HEK293 (cell line): ENCODE results near the gene FALEC.

Experiments
- CTCF ChIA-PET: fragments of 350-600 bp; formaldehyde crosslinking; extraction: SDS; loops from one replicate; lab custom pipeline; 2021; ENCODE audit warnings: antibody characterized with exemption; lab: Yijun Ruan, JAX
- POLR2A ChIA-PET: fragments of 300-600 bp; formaldehyde crosslinking; extraction: SDS; loops from one replicate; lab custom pipeline; 2020; ENCODE audit warnings: antibody characterized with exemption, inconsistent platforms; lab: Yijun Ruan, JAX
- H3K27ac ChIP-seq: fragments of 200-500 bp; sonication (Bioruptor generic); 2 replicates; pipeline ENCODE4 v1.5.1; 2014; ENCODE audit warnings: low read depth, low read length, control low read depth, inconsistent platforms; ENCODE audit errors: extremely low read depth
- H3K36me3 ChIP-seq, 2 experiments: fragments of 200-500 bp in 1 of 2; sonication (Bioruptor generic) in 1 of 2; 1 replicate in 1 of 2; 2 replicates in 1 of 2; pipeline ENCODE4 v1.5.1; 2014 to 2017; ENCODE audit warnings: inconsistent platforms in 2 of 2, low read length in 2 of 2; ENCODE audit not compliant: control insufficient read depth in 2 of 2, insufficient read depth in 1 of 2
- H3K4me1 ChIP-seq: fragments of 200-500 bp; sonication (Bioruptor generic); 2 replicates; pipeline ENCODE4 v1.5.1; 2014; ENCODE audit warnings: mild to moderate bottlenecking, low read length, inconsistent platforms; ENCODE audit not compliant: control insufficient read depth, insufficient read depth
- H3K4me3 ChIP-seq: 2 replicates; pipeline ENCODE4 v1.5.1; 2011; ENCODE audit warnings: low read depth, mild to moderate bottlenecking, control low read depth, low read length, moderate library complexity
- H3K9me3 ChIP-seq: fragments of 200-500 bp; sonication (Bioruptor generic); 2 replicates; pipeline ENCODE4 v1.5.1; 2014; ENCODE audit warnings: low read depth, low read length, inconsistent platforms; ENCODE audit not compliant: control insufficient read depth, insufficient read depth
- PRDM1 ChIP-seq: fragments of 450-650 bp; formaldehyde crosslinking; IDR thresholded peaks from 2 replicates; pipeline ENCODE4; 2016; ENCODE audit warnings: missing biosample characterization, missing genetic modification characterization
- SP7 ChIP-seq: fragments of 450-650 bp; formaldehyde crosslinking; IDR thresholded peaks from 2 replicates; pipeline ENCODE4 v1.5.1; 2016; ENCODE audit warnings: missing biosample characterization, missing genetic modification characterization
- ZBTB8A ChIP-seq: fragments of 450-650 bp; formaldehyde crosslinking; IDR thresholded peaks from 2 replicates; pipeline ENCODE4 v1.5.1; 2016; ENCODE audit warnings: missing biosample characterization, missing genetic modification characterization
- ZEB2 ChIP-seq: fragments of 450-650 bp; formaldehyde crosslinking; IDR thresholded peaks from 2 replicates; pipeline ENCODE4 v1.5.1; 2016; ENCODE audit warnings: missing biosample characterization, missing genetic modification characterization
- ZNF10 ChIP-seq: fragments of 450-650 bp; formaldehyde crosslinking; IDR thresholded peaks from 2 replicates; pipeline ENCODE4 v1.5.1; 2017; ENCODE audit warnings: missing biosample characterization, missing genetic modification characterization
- ZNF132 ChIP-seq: fragments of 450-650 bp; formaldehyde crosslinking; IDR thresholded peaks from 2 replicates; pipeline ENCODE4 v1.5.1; 2017; ENCODE audit warnings: missing biosample characterization, missing genetic modification characterization, borderline replicate concordance
- ZNF146 ChIP-seq: fragments of 450-650 bp; formaldehyde crosslinking; IDR thresholded peaks from 2 replicates; pipeline ENCODE4 v1.5.1; 2016; ENCODE audit warnings: missing biosample characterization, missing genetic modification characterization
- ZNF302 ChIP-seq: fragments of 450-650 bp; formaldehyde crosslinking; IDR thresholded peaks from 2 replicates; pipeline ENCODE4 v1.5.1; 2016; ENCODE audit warnings: missing biosample characterization, missing genetic modification characterization, low read depth
- ZNF311 ChIP-seq: fragments of 450-650 bp; formaldehyde crosslinking; IDR thresholded peaks from 2 replicates; pipeline ENCODE4 v1.5.1; 2017; ENCODE audit warnings: missing biosample characterization, missing genetic modification characterization, borderline replicate concordance
- ZNF324 ChIP-seq: fragments of 450-650 bp; formaldehyde crosslinking; IDR thresholded peaks from 2 replicates; pipeline ENCODE4 v1.5.1; 2016; ENCODE audit warnings: missing biosample characterization, missing genetic modification characterization
- ZNF423 ChIP-seq: fragments of 450-650 bp; formaldehyde crosslinking; IDR thresholded peaks from 2 replicates; pipeline ENCODE4 v1.5.1; 2016; ENCODE audit warnings: missing biosample characterization, missing genetic modification characterization
- ZNF529 ChIP-seq: fragments of 450-650 bp; formaldehyde crosslinking; IDR thresholded peaks from 2 replicates; pipeline ENCODE4 v1.5.1; 2017; ENCODE audit warnings: missing genetic modification characterization, missing biosample characterization; ENCODE audit not compliant: insufficient replicate concordance
- ZNF792 ChIP-seq: fragments of 450-650 bp; formaldehyde crosslinking; IDR thresholded peaks from 2 replicates; pipeline ENCODE4 v1.5.1; 2016; ENCODE audit warnings: missing biosample characterization, missing genetic modification characterization
- TF ChIP-seq, protein P1 (sequence below): fragments of 450-650 bp; formaldehyde crosslinking; conservative IDR thresholded peaks from 2 replicates; pipeline ENCODE4 v1.5.1; 2016; ENCODE audit warnings: low read depth, missing biosample characterization, missing genetic modification characterization
- TF ChIP-seq, protein P2 (sequence below): fragments of 450-650 bp; formaldehyde crosslinking; IDR thresholded peaks from 2 replicates; pipeline ENCODE4 v1.5.1; 2016; ENCODE audit warnings: missing biosample characterization, missing genetic modification characterization
- TF ChIP-seq, protein P3 (sequence below): fragments of 450-650 bp; formaldehyde crosslinking; IDR thresholded peaks from 2 replicates; pipeline ENCODE4 v1.5.1; 2016; ENCODE audit warnings: missing biosample characterization, missing genetic modification characterization, borderline replicate concordance
- TF ChIP-seq, protein P4 (sequence below): fragments of 450-650 bp; formaldehyde crosslinking; IDR thresholded peaks from 2 replicates; pipeline ENCODE4 v1.5.1; 2016; ENCODE audit warnings: missing biosample characterization, missing genetic modification characterization

FALEC gene

DNA sequence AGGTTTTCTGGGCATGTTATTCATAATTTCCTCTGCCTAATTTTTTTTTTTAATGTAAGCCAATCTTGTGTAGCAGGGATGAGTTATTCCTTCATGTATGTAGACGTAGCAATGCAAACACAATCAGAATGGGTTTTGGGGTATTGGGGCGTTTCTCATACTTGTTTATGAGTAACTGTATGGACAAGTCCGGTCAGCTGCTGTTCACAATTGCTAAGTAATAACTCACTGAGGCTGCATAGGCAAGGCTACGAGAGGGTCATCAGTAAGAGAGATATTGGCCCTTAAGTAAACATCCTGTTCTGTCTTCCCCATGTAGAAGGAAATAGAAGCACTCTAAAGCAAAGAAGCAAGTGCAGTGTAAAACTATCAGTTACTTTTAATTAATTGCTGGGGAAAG lies 37.8 kb upstream of the FALEC start (continued):
- TF ChIP-seq, protein P1, sequence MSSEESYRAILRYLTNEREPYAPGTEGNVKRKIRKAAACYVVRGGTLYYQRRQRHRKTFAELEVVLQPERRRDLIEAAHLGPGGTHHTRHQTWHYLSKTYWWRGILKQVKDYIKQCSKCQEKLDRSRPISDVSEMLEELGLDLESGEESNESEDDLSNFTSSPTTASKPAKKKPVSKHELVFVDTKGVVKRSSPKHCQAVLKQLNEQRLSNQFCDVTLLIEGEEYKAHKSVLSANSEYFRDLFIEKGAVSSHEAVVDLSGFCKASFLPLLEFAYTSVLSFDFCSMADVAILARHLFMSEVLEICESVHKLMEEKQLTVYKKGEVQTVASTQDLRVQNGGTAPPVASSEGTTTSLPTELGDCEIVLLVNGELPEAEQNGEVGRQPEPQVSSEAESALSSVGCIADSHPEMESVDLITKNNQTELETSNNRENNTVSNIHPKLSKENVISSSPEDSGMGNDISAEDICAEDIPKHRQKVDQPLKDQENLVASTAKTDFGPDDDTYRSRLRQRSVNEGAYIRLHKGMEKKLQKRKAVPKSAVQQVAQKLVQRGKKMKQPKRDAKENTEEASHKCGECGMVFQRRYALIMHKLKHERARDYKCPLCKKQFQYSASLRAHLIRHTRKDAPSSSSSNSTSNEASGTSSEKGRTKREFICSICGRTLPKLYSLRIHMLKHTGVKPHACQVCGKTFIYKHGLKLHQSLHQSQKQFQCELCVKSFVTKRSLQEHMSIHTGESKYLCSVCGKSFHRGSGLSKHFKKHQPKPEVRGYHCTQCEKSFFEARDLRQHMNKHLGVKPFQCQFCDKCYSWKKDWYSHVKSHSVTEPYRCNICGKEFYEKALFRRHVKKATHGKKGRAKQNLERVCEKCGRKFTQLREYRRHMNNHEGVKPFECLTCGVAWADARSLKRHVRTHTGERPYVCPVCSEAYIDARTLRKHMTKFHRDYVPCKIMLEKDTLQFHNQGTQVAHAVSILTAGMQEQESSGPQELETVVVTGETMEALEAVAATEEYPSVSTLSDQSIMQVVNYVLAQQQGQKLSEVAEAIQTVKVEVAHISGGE, result no peak
- TF ChIP-seq ZBTB8A (tag by site-specific recombination) (no peak), ZEB2 (no peak), ZNF302 (tag by site-specific recombination) (no peak), ZNF423 (tag by site-specific recombination) (no peak), ZNF10 (tag by site-specific recombination) (no peak), SP7 (tag by site-specific recombination) (no peak), ZNF146 (tag by site-specific recombination) (no peak), ZNF132 (tag by site-specific recombination) (no peak), PRDM1 (no peak)
- TF ChIP-seq, protein P2, sequence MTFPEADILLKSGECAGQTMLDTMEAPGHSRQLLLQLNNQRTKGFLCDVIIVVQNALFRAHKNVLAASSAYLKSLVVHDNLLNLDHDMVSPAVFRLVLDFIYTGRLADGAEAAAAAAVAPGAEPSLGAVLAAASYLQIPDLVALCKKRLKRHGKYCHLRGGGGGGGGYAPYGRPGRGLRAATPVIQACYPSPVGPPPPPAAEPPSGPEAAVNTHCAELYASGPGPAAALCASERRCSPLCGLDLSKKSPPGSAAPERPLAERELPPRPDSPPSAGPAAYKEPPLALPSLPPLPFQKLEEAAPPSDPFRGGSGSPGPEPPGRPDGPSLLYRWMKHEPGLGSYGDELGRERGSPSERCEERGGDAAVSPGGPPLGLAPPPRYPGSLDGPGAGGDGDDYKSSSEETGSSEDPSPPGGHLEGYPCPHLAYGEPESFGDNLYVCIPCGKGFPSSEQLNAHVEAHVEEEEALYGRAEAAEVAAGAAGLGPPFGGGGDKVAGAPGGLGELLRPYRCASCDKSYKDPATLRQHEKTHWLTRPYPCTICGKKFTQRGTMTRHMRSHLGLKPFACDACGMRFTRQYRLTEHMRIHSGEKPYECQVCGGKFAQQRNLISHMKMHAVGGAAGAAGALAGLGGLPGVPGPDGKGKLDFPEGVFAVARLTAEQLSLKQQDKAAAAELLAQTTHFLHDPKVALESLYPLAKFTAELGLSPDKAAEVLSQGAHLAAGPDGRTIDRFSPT (tag by site-specific recombination), result no peak
- TF ChIP-seq, protein P3, sequence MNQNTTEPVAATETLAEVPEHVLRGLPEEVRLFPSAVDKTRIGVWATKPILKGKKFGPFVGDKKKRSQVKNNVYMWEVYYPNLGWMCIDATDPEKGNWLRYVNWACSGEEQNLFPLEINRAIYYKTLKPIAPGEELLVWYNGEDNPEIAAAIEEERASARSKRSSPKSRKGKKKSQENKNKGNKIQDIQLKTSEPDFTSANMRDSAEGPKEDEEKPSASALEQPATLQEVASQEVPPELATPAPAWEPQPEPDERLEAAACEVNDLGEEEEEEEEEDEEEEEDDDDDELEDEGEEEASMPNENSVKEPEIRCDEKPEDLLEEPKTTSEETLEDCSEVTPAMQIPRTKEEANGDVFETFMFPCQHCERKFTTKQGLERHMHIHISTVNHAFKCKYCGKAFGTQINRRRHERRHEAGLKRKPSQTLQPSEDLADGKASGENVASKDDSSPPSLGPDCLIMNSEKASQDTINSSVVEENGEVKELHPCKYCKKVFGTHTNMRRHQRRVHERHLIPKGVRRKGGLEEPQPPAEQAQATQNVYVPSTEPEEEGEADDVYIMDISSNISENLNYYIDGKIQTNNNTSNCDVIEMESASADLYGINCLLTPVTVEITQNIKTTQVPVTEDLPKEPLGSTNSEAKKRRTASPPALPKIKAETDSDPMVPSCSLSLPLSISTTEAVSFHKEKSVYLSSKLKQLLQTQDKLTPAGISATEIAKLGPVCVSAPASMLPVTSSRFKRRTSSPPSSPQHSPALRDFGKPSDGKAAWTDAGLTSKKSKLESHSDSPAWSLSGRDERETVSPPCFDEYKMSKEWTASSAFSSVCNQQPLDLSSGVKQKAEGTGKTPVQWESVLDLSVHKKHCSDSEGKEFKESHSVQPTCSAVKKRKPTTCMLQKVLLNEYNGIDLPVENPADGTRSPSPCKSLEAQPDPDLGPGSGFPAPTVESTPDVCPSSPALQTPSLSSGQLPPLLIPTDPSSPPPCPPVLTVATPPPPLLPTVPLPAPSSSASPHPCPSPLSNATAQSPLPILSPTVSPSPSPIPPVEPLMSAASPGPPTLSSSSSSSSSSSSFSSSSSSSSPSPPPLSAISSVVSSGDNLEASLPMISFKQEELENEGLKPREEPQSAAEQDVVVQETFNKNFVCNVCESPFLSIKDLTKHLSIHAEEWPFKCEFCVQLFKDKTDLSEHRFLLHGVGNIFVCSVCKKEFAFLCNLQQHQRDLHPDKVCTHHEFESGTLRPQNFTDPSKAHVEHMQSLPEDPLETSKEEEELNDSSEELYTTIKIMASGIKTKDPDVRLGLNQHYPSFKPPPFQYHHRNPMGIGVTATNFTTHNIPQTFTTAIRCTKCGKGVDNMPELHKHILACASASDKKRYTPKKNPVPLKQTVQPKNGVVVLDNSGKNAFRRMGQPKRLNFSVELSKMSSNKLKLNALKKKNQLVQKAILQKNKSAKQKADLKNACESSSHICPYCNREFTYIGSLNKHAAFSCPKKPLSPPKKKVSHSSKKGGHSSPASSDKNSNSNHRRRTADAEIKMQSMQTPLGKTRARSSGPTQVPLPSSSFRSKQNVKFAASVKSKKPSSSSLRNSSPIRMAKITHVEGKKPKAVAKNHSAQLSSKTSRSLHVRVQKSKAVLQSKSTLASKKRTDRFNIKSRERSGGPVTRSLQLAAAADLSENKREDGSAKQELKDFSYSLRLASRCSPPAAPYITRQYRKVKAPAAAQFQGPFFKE (tag by site-specific recombination), result no peak

DNA sequence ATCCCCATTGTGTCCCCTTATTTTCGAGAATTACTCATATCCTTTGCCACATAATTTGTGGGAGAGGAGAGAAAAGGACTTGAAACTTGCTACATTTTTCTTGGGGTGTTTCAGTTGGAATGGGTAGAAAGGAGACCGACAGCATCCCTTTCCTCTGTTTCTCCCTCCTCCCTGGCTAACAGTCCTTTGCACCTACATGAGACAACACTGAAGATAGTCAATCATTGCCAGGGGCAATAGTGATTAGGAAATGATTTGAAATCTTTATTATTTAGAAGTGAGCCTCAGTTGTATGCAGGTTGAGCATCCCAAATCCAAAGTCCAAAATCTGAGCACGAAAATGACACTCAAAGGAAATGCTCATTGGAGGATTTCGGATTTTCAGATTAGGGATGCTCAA lies 36.2 kb upstream of the FALEC start:
- ChIA-PET CTCF (no interaction called here), POLR2A (interaction anchor here (0.8 kb wide), 1 partner anchor 37 kb away, joined by 4 read pairs; no protein-coding TSS in a partner anchor)
- Histone ChIP-seq H3K4me3 (no peak overlapping the region), H3K9me3 (no peaks in the 10 kb centered on the region), H3K27ac (no peak overlapping the region), H3K36me3 (no peaks in the 10 kb centered on the region), H3K4me1 (peaks cover 3% of the 10 kb centered on the region; the same call in 1 of the 2 replicates)
- no peak for TF ChIP-seq PRDM1
- TF ChIP-seq, protein P4, sequence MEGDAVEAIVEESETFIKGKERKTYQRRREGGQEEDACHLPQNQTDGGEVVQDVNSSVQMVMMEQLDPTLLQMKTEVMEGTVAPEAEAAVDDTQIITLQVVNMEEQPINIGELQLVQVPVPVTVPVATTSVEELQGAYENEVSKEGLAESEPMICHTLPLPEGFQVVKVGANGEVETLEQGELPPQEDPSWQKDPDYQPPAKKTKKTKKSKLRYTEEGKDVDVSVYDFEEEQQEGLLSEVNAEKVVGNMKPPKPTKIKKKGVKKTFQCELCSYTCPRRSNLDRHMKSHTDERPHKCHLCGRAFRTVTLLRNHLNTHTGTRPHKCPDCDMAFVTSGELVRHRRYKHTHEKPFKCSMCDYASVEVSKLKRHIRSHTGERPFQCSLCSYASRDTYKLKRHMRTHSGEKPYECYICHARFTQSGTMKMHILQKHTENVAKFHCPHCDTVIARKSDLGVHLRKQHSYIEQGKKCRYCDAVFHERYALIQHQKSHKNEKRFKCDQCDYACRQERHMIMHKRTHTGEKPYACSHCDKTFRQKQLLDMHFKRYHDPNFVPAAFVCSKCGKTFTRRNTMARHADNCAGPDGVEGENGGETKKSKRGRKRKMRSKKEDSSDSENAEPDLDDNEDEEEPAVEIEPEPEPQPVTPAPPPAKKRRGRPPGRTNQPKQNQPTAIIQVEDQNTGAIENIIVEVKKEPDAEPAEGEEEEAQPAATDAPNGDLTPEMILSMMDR, result no peak
- TF ChIP-seq SP7 (tag by site-specific recombination), result no peak
- TF ChIP-seq ZNF529 (tag by site-specific recombination), result no peak
- no peak for TF ChIP-seq ZNF324 (tag by site-specific recombination)
- TF ChIP-seq ZNF311 (tag by site-specific recombination), result no peak
- no peak for TF ChIP-seq ZNF792
